Suprapubic skin (tissue), 4 donors: ENCODE data around the gene LGALS8.

Experiments used
- CTCF ChIP-seq, 2 donors: fragments of 200-600 bp in 1 of 2; fragments of 450-650 bp in 1 of 2; sonication (generic) in 1 of 2; IDR thresholded peaks; one replicate each; pipeline ENCODE4 v1.5.1; 2016 to 2019; ENCODE audit warnings: antibody characterized with exemption in 2 of 2, mild to moderate bottlenecking in 1 of 2, moderate library complexity in 1 of 2
- EP300 ChIP-seq: sonication (generic); formaldehyde crosslinking; IDR thresholded peaks from one replicate; pipeline ENCODE4 v1.6.1; 2017; ENCODE audit warnings: antibody characterized with exemption
- POLR2A ChIP-seq, 2 donors: fragments of 450-650 bp; IDR thresholded peaks; one replicate each; pipeline ENCODE4 v1.6.1; 2017; ENCODE audit warnings: antibody characterized with exemption in 2 of 2, mild to moderate bottlenecking in 2 of 2, moderate library complexity in 2 of 2
- POLR2AphosphoS5 ChIP-seq, 3 donors: sonication (generic); formaldehyde crosslinking; IDR thresholded peaks; one replicate each; pipeline ENCODE4 v1.6.1; 2017; ENCODE audit warnings: antibody characterized with exemption in 3 of 3

GRCh38 chr1:236514703-236515442 is 8.9 kb upstream of the LGALS8 start:
- no peak for TF ChIP-seq CTCF (IDR thresholded peaks at IDR 0.05)
- no peak for TF ChIP-seq POLR2AphosphoS5 (IDR thresholded peaks at IDR 0.05)
- TF ChIP-seq POLR2A (IDR thresholded peaks at IDR 0.05) = no peak
- no peak for TF ChIP-seq EP300
